Body of pancreas (tissue), 4 donors: ENCODE data around the gene EXD3. TPM values are rescaled to one million over a fixed set of nuclear protein-coding genes. Genes with fewer than 3 reads are reported as not detected.

Experiments used
- ATAC-seq: fragments of 150-250 bp; one replicate; pipeline ENCODE4 v1.9.1; 2016
- DNase-seq, 4 donors: peaks; one replicate each; pipeline ENCODE4 v3.0.0-alpha.2; 2019
- H3K27ac ChIP-seq, 4 donors: fragments of 200-600 bp; sonication (generic); 1 replicate in 3 of 4; 2 replicates in 1 of 4; pipeline versions ENCODE4 v1.5.1 to v1.6.1; 2016 to 2019; ENCODE audit warnings: mild to moderate bottlenecking in 1 of 4, mixed read lengths in 1 of 4, moderate library complexity in 1 of 4
- H3K27me3 ChIP-seq, 2 donors: fragments of 200-600 bp; sonication (generic); one replicate each; pipeline ENCODE4 v1.6.0; 2016; ENCODE audit warnings: mild to moderate bottlenecking in 1 of 2
- H3K36me3 ChIP-seq, 2 donors: fragments of 200-600 bp; sonication (generic); replicated peaks in 1 of 2; 2 replicates each; pipeline ENCODE4 v1.5.1; 2016; ENCODE audit warnings: low read depth in 2 of 2; ENCODE audit not compliant: insufficient read depth in 1 of 2
- H3K4me1 ChIP-seq: fragments of 200-600 bp; sonication (generic); one replicate; pipeline ENCODE4 v1.6.0; 2016
- H3K4me3 ChIP-seq, 2 donors: fragments of 200-600 bp; sonication (generic); 1 replicate in 1 of 2; 2 replicates in 1 of 2; pipeline ENCODE4 v1.5.1; 2016 to 2019
- H3K9me3 ChIP-seq, 3 donors: fragments of 200-600 bp; sonication (generic); 1 replicate in 2 of 3; 2 replicates in 1 of 3; pipeline ENCODE4 v1.5.1; 2016
- CTCF ChIP-seq, 7 experiments: fragments of 450-650 bp in 4 of 7; fragments of 200-600 bp in 3 of 7; sonication (generic) in 3 of 7; IDR thresholded peaks; one replicate each; pipeline ENCODE4 v1.5.1; 2016 to 2019; ENCODE audit warnings: antibody characterized with exemption in 7 of 7
- POLR2A ChIP-seq, 3 donors: fragments of 450-650 bp; IDR thresholded peaks; one replicate each; pipeline ENCODE4 v1.6.1; 2016; ENCODE audit warnings: antibody characterized with exemption in 3 of 3, mild to moderate bottlenecking in 2 of 3
- WGBS, 2 donors: methylation state at CpG; one replicate each; pipeline ENCODE4 v1.1.5; 2017; 5-methylcytosine and 5-hydroxymethylcytosine counted together
- intact Hi-C: fragments of 100-400 bp; cut with DNase I; formaldehyde crosslinking; loops from one replicate; pipeline ENCODE4 v1.15.1; 2023
- total RNA-seq, 2 donors: library from RNA; depleted of rRNA; stranded (reverse); fragments of >200 nt; gene quantifications; one replicate each; pipeline ENCODE4 v1.1.0, GENCODE V29; 2016

Gene EXD3
- total RNA-seq, 2 donors from 2014 or later, result 23.3 to 34.9 TPM

- H3K9me3 ChIP-seq, result no peaks in the 10 kb centered on the region
- DNase-seq, result peak in 1 of 4 donors; percentile 16
- TF ChIP-seq POLR2A (IDR thresholded peaks at IDR 0.05) (no peak), CTCF (IDR thresholded peaks at IDR 0.05) (no peak)
- peak overlapping the region in 3 of 4 donors; percentile 50 to 100 (median 99) for H3K27ac ChIP-seq
- 44 to 46% methylated on average over 10 of the region's 18 CpGs for WGBS, 2 donors
- no peaks in the 10 kb centered on the region for H3K27me3 ChIP-seq
- intact Hi-C loops, result loop anchor here (10.0 kb wide), 1 partner anchor 99 kb away; no protein-coding TSS in a partner anchor
- no peak for ATAC-seq
- H3K4me3 ChIP-seq, result no peak overlapping the region
- H3K36me3 ChIP-seq, result no peaks in the 10 kb centered on the region
- H3K4me1 ChIP-seq, result peaks cover 76% of the 10 kb centered on the region
These were observed 107.4 kb downstream of the EXD3 start for GRCh38 chr9:137315581-137316011.

DNA sequence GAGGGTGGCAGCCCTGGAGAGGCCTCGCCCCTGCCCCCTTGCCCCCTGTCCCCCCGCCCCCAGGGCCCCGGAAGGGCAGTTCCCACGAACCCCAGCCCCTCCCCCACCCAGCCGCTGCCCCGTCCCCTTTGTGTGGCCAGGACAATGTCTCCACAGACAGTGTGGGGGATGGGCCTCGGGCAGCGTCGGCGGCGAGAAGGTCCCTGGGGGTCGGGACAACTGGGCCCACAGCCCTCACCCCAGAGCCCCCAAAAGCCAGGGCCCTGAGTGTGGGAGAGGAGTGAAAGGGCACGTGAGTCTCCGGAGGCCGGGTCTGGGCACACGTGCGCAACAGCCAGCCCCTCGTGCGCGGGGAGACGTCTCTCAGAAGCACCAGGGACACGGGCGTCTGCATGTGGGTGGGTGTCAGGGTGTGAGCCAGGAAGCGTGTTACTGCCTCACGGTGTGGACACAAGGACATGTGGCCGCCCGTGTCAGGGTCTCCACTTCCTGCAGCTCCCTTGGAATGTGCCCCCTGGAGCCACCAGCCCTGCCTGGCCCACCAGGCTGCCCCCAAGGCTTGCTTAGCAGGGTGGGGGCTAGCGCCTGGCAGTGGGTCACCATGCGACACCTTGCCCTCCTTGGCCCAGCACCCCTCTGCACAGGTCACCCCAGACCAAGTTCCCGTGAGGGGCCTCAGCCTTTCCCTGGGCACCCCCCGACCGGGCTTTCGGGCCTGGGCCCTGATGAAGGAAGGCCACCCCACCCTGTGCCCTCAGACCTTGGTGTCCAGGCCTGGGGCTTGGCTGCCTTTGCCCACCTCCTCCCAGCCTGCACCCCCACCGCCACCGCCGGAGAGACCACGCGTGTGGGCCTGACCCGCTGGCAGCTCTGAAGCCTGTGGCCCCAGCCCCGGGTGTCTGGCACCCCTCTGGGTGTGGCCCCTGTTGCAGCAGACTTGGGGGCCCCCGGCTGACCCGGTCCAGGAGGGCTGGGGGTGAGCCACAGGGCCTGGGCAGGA lies 108.1 kb downstream of the EXD3 start:
- ATAC-seq, result no peak
- no peaks in the 10 kb centered on the region for H3K9me3 ChIP-seq
- H3K27me3 ChIP-seq, result no peaks in the 10 kb centered on the region
- H3K4me3 ChIP-seq, result no peak overlapping the region
- DNase-seq, result peak in 3 of 4 donors; percentile 19 to 37 (median 30)
- peak overlapping the region; percentile 39 to 100 (median 74) for H3K27ac ChIP-seq
- no peaks in the 10 kb centered on the region for H3K36me3 ChIP-seq
- WGBS, 2 donors, result 68 to 85% methylated on average over 12 to 28 of the region's 42 CpGs
- intact Hi-C loops, result loop anchor here (10.0 kb wide), 1 partner anchor 100 kb away; no protein-coding TSS in a partner anchor
- TF ChIP-seq CTCF (IDR thresholded peaks at IDR 0.05) (no peak), POLR2A (IDR thresholded peaks at IDR 0.05) (no peak)
- peaks cover 83% of the 10 kb centered on the region for H3K4me1 ChIP-seq

DNA sequence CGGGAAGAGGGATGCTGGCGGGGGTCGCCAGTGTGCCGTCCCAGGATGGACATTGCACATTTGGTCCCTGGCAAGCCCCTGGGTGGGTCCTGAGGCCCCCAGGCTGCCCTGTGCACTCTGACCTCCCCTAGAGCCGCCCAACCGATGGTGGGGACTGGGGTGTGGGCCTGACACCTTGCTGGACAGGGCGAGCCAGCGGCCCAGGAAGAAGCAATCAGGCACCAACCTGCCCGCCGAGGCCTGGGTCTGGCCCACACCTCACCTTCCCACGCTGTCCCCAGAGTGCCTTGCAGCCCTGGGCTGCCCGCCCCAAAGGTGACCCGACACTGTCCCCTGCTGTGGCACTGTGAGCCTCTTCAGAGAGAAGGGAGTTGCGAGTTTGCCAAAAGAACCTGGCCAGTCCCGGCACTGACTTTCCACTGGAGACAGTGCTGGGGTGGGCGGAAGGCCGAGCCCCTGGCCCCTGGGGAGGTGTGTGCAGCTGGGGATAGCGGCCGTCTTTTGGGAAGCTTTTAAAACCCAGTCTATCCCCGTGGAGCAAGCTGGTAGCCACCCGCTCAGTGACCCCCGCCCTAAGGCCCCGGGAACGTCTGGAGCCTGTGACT lies 108.9 kb downstream of the EXD3 start:
- Histone ChIP-seq H3K27me3 (no peaks in the 10 kb centered on the region), H3K36me3 (no peaks in the 10 kb centered on the region), H3K27ac (peak overlapping the region; percentile 39 to 100 (median 100)), H3K9me3 (no peaks in the 10 kb centered on the region), H3K4me3 (no peak overlapping the region), H3K4me1 (peaks cover 86% of the 10 kb centered on the region)
- ATAC-seq, result no peak
- peak in 3 of 4 donors; percentile 4 to 88 (median 36) for DNase-seq
- intact Hi-C loops, result loop anchor here (10.0 kb wide), 1 partner anchor 101 kb away; no protein-coding TSS in a partner anchor
- TF ChIP-seq CTCF (IDR thresholded peaks at IDR 0.05) (peak in 2 of 7 experiments; percentile 0 to 86), POLR2A (IDR thresholded peaks at IDR 0.05) (no peak)
- 58 to 70% methylated on average over 10 to 20 of the region's 24 CpGs for WGBS, 2 donors

DNA sequence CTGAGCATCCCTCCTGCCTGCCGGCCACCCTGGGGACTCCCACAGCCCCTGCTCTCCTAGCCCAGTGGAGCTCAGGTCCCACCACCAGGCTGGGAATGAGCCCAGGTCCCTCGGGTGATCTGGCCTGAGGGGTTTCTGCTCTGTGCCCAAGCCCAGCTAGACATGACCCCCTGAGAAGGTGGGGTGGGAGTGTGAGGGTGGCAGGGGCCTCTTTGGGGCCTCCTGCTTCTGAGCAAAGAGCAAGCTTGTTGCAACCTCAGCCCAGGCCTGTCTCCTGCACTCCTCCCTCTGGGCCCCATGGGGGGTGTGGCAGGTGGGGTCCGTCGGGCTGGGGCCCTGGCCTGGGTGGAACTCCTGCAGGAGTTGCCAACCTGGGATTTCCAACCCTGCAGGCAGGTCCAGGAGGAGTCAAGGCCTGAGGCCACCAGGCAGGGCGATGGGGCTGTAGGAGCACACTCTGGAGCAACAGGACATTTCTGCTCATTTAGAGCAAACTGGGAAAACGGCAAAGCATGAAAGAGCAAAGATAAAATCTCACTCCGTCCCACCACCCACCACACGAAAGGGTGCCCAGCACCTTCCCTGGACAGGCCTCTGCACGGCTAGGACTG lies 109.5 kb downstream of the EXD3 start:
- ATAC-seq, result no peak
- H3K27ac ChIP-seq, result peak overlapping the region; percentile 99 to 100 (median 100)
- WGBS, 2 donors, result 42 to 71% methylated on average over 2 to 9 of the region's 9 CpGs
- H3K27me3 ChIP-seq, result no peaks in the 10 kb centered on the region
- no peaks in the 10 kb centered on the region for H3K9me3 ChIP-seq
- intact Hi-C loops, result loop anchor here (10.0 kb wide), 1 partner anchor 101 kb away; no protein-coding TSS in a partner anchor
- TF ChIP-seq CTCF (IDR thresholded peaks at IDR 0.05) (no peak), POLR2A (IDR thresholded peaks at IDR 0.05) (no peak)
- peaks cover 84% of the 10 kb centered on the region for H3K4me1 ChIP-seq
- H3K4me3 ChIP-seq, result no peak overlapping the region
- peak in 2 of 4 donors; percentile 8 to 21 for DNase-seq
- H3K36me3 ChIP-seq, result no peaks in the 10 kb centered on the region
